Measurements from ENCODE around the gene NLRP3. TPM values are rescaled to one million over a fixed set of nuclear protein-coding genes. Genes with fewer than 3 reads are reported as not detected.
"Not testable (repeated sequence)": the region's sequence is repeated elsewhere in the genome, so short reads cannot be mapped to it uniquely, and the experiment has no call there.

Gene NLRP3
- total RNA-seq, 1 donor from 2014 or later = 0.44 TPM

DNA sequence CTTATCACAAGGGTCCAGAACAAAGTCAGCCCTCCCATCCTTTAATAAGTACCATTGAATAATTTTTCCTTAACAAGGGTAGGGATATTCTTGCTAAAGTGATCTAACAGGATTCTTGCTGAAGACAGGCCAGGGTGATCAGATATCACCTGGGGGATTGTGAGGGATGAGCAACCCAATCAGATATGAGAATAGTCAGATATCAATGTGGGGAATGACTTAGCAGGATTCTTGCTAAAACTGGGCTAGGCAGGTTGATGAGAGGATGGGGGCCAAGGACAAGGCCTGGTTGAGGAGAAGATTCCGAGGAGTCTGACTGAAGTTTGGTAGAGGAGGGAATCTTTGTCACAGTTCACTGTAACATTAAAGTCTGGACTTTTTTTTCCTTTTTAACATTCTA lies 23.9 kb upstream of the NLRP3 start:
- no peak for TF ChIP-seq CTCF (IDR thresholded peaks at IDR 0.05; ENCODE audit: unreplicated experiment)
- H3K27ac Mint-ChIP-seq (ENCODE audit: unreplicated experiment) = no peak overlapping the region

GRCh38 chr1:247395075-247395474 lies 20.9 kb upstream of the NLRP3 start:
- not testable (repeated sequence) for H3K4me3 Mint-ChIP-seq (ENCODE audit: unreplicated experiment); H3K9me3 Mint-ChIP-seq (ENCODE audit: unreplicated experiment); DNase-seq (ENCODE audit: low spot score); H3K27me3 Mint-ChIP-seq (ENCODE audit: unreplicated experiment); H3K4me1 Mint-ChIP-seq (ENCODE audit: unreplicated experiment); H3K27ac Mint-ChIP-seq (ENCODE audit: unreplicated experiment); H3K36me3 Mint-ChIP-seq (ENCODE audit: low read depth, unreplicated experiment)

More for the DNA sequence above, 23.9 kb upstream of the NLRP3 start:
- peaks cover 5% of the 10 kb centered on the region for H3K27me3 Mint-ChIP-seq (ENCODE audit: unreplicated experiment)
- no peaks in the 10 kb centered on the region for H3K9me3 Mint-ChIP-seq (ENCODE audit: unreplicated experiment)
- no peak overlapping the region for H3K4me3 Mint-ChIP-seq (ENCODE audit: unreplicated experiment)
- no peaks in the 10 kb centered on the region for H3K36me3 Mint-ChIP-seq (ENCODE audit: low read depth, unreplicated experiment)
- H3K4me1 Mint-ChIP-seq (ENCODE audit: unreplicated experiment) = peaks cover 7% of the 10 kb centered on the region
- no peak for DNase-seq (ENCODE audit: low spot score)

DNA sequence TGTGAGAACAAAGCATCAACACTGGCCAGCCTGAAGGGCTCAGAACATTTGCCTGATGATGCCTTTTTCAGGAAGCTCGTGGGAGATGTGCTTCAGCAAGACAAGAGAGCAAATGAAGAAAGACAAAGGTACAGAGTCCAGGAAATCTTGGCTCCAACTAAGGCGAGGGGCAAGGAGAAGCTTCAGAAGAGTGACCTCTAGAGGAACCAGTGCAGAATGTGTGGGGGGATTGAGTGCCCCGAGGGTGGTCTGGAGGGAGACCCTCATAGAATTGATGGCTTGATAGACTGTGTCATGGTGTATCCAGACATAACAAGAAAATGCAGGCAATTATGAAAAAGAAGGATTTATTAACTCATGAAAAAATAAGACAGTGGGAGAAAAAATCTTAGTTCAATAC lies 15.3 kb upstream of the NLRP3 start:
- no peak overlapping the region for H3K4me3 Mint-ChIP-seq (ENCODE audit: unreplicated experiment)
- H3K27me3 Mint-ChIP-seq (ENCODE audit: unreplicated experiment) = no peaks in the 10 kb centered on the region
- no peak for DNase-seq (ENCODE audit: low spot score)
- H3K4me1 Mint-ChIP-seq (ENCODE audit: unreplicated experiment) = no peaks in the 10 kb centered on the region
- no peak overlapping the region for H3K27ac Mint-ChIP-seq (ENCODE audit: unreplicated experiment)
- no peaks in the 10 kb centered on the region for H3K9me3 Mint-ChIP-seq (ENCODE audit: unreplicated experiment)
- no peak for TF ChIP-seq CTCF (IDR thresholded peaks at IDR 0.05; ENCODE audit: unreplicated experiment)
- no peaks in the 10 kb centered on the region for H3K36me3 Mint-ChIP-seq (ENCODE audit: low read depth, unreplicated experiment)

- H3K4me1 Mint-ChIP-seq (ENCODE audit: unreplicated experiment) = no peaks in the 10 kb centered on the region
- no peak for DNase-seq (ENCODE audit: low spot score)
- no peaks in the 10 kb centered on the region for H3K36me3 Mint-ChIP-seq (ENCODE audit: low read depth, unreplicated experiment)
Observed at GRCh38 chr1:247401310-247402119, 14.5 kb upstream of the NLRP3 start.

GRCh38 chr1:247402120-247402675 lies 13.8 kb upstream of the NLRP3 start:
- Mint-ChIP-seq H3K27ac (ENCODE audit: unreplicated experiment) (no peak overlapping the region), H3K36me3 (ENCODE audit: low read depth, unreplicated experiment) (no peaks in the 10 kb centered on the region), H3K4me3 (ENCODE audit: unreplicated experiment) (no peak overlapping the region), H3K4me1 (ENCODE audit: unreplicated experiment) (no peaks in the 10 kb centered on the region), H3K9me3 (ENCODE audit: unreplicated experiment) (no peaks in the 10 kb centered on the region), H3K27me3 (ENCODE audit: unreplicated experiment) (no peaks in the 10 kb centered on the region)
- DNase-seq (ENCODE audit: low spot score) = no peak
- no peak for TF ChIP-seq CTCF (IDR thresholded peaks at IDR 0.05; ENCODE audit: unreplicated experiment)

More at GRCh38 chr1:247401310-247402119, 14.5 kb upstream of the NLRP3 start:
- Mint-ChIP-seq H3K4me3 (ENCODE audit: unreplicated experiment) (no peak overlapping the region), H3K27ac (ENCODE audit: unreplicated experiment) (no peak overlapping the region), H3K9me3 (ENCODE audit: unreplicated experiment) (no peaks in the 10 kb centered on the region), H3K27me3 (ENCODE audit: unreplicated experiment) (no peaks in the 10 kb centered on the region)
- no peak for TF ChIP-seq CTCF (IDR thresholded peaks at IDR 0.05; ENCODE audit: unreplicated experiment)

All from endothelial cell (in vitro differentiated cells).